NCI-H82 treated with DMSO at 0.1 percent for 48 hours (cell line): ENCODE measurements around the gene TNRC6A.
"Not testable (repeated sequence)": the region's sequence is repeated elsewhere in the genome, so short reads cannot be mapped to it uniquely, and the experiment has no call there.

ENCODE experiments used
- DNase-seq: peaks from one replicate; lab custom pipeline; 2025; ENCODE audit not compliant: unreplicated experiment; lab: John Stamatoyannopoulos, UW

The TNRC6A gene

GRCh38 chr16:24723663-24724062 lies 5.8 kb upstream of the TNRC6A start:
- DNase-seq, result no peak

DNA sequence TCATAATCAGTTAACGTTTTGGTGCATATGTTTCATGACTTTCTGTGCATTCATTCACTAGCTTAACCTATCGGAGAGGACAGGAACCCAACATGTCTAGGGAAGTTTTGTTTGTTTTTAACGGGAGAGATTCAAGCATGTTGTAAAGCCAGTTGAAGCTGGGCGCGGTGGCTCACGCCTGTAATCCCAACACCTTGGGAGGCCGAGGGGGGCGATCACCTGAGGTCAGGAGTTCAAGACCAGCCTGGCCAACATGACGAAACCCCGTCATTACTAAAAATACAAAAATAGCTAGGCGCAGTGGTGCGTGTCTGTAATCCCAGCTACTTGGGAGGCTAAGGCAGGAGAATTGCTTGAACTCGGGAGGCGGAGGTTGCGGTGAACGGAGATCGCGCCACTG lies 1.4 kb upstream of the TNRC6A start:
- DNase-seq, result no peak

DNA sequence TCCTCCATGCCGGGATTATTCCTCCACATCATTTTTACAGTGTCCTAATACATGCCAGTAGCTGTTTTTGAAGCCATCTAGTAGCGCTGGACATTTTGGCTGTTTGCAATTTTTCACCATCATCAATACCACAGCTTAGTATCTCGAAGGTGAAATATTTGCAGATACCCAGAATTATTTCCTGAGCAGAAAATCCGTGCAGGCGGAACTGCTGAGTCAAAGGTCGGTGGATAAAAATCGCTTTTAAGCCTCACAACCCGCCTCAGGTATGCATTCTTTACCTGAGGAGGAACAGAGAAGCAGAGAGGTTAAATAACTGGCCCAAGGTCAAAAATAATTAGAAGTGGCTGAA lies 584 bp upstream of the TNRC6A start:
- DNase-seq, result no peak

- DNase-seq, result no peak
Observed at GRCh38 chr16:24729951-24730815, 732 bp downstream of the TNRC6A start.

GRCh38 chr16:24730914-24731313 lies 1.5 kb downstream of the TNRC6A start:
- DNase-seq, result no peak

DNA sequence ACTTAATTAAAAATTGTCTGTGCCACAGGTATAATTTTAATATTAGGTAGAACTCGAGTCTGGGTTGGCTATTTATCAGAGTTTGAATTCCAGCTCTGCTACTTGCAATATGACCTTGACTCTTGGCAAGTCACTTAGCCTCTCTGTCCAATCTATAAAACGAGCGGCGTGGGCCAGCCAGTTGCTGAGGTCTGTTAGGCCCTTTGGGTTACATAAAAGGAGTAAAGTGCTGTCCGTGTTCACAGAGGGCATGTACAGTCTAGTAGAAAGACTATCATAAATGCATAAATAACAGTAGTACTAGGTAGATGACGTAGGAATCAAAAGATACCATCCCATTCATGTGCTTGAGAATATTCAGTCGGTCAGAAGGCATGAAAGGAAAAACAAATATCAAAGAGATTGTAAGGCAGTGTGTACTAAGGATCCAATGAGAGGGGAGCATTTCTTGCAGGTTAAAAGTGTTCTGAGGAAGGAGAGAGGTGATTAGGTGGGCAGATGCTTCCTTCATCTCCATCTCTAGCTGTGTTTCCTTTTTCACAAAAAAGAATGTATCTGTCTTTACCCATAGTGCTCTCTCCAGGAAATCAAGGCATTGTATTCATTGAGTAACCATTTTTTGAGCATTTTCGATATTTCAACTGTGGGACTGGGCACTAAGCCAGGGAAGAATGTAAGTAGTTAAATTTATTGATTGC lies 2.4 kb downstream of the TNRC6A start:
- DNase-seq, result no peak

- DNase-seq, result no peak
Observed at GRCh38 chr16:24734382-24734781, 4.9 kb downstream of the TNRC6A start.

DNA sequence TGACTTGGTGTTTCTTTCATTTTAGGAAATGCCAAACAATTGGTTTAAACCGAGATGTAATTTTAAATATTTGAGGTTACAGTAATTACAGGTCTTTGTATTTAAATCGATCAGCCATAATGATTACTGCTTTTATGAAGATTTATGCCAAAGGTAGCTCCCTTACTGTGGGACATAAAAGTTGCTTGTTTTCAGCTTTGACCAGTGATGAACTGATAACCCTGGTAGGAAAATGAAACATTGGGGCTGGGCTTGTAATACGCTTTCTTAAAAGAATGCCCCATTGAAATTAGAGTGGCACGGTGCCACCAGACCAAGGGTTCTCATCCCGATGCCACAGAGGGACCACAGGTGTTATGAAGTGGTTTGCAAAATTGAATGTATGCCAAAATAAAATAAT lies 7.3 kb downstream of the TNRC6A start:
- no peak for DNase-seq

DNA sequence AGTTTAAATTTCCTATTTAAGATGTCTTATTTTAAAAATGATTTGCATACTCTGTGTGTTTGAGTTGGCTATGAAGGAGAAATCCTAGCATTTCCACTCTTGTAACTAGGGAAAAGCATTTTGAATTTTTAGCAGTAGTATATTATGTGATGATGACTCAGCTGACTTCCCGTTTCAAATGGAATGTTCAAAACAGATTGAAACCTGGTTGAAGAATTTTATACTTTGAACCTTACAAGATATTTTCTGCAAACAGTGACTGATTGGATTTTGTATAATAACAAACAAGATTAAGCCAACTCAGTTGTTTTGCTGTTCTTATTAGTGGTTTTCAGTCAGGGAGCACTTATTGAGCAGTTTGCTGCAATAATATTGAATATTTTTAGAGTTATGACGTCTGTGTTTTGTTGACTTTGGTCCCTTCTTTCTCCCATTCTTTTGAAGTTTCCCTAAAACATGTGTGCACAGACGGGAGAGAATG lies 8.0 kb downstream of the TNRC6A start:
- no peak for DNase-seq

DNA sequence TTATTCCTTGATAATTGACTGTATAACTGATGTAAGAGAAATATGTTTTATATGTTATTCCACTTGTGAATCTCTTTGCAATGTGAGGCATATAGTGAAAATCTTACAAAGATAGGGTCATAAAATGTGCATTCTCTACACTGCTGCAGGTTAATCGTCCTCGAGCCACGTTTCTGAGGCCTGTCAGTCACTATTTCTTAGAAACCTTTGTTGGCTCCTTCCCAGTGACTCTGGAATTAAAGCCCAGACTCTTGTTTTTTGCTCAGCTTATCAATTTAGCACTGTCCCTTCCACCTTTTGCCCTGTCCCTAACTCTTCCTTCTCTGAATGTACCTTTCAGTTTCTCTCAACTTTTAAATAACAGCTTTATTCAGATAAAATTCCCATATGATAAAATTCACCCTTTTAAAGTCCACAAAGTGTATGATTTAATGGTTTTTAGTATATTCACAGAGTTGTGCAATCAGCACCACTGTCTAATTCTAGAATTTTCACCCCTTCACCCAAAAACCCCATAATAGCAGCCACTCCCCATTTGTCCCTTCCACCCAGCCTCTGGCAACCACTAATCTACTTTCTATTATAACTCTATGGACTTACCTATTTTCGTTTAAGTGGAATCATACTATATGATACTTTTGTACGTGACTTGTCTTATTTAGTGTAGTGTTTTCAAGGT lies 8.6 kb downstream of the TNRC6A start:
- no peak for DNase-seq

- no peak for DNase-seq
Observed at GRCh38 chr16:24738895-24739294, 9.4 kb downstream of the TNRC6A start.

DNA sequence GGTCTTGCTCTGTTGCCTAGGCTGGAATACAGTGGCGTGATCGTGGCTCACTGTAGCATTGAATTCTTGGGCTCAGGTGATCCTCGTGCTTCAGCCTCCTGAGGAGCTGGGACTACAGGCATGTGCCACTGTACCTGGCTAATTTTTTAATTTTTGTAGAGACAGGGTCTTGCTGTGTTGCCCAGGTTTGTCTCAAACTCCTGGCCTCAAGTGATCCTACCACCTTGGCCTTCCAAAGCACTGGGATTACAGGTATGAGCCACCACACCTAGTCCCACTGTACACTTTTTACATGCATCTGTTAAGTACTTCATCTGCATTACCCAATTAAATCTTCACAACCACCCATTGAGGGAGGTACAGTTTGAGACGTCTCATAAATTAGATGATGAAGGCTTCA lies 12.4 kb downstream of the TNRC6A start:
- no peak for DNase-seq

DNA sequence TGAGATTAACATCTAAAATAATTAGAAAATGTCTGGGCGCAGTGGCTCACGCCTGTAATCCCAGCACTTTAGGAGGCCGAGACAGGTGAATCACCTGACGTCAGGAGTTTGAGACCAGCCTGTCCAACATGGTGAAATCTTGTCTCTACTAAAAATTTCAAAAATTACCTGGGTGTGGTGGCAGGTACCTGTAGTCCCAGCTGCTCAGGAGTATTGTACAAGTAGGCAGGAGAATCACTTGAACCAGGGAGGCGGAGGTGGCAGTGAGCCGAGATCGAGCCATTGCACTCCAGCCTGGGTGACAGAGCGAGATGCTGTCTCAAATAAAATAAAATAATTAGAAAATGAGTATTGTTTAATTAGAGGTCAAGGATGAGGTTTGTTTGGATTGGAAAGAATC lies 13.2 kb downstream of the TNRC6A start:
- DNase-seq, result not testable (repeated sequence)

GRCh38 chr16:24745391-24745790 lies 15.9 kb downstream of the TNRC6A start:
- no peak for DNase-seq

DNA sequence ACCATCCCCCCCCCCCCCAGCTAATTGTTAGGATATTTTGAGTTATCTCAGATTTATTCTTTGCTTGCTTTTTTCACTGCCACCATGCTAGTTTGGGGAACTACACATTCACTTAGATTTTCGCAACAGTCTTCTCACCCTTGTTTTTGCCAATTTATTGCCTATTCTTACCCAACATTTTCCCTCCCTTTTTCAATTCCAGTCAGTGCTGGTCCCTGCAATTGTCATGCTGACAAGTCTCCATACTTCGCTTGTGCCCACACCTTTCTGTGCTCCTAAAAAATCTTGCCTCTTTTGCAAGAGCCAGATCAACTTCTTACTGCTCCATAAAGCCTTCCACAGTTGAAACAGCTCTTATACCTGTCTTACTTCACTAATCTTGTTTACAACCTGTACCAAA lies 16.3 kb downstream of the TNRC6A start:
- DNase-seq, result no peak

DNA sequence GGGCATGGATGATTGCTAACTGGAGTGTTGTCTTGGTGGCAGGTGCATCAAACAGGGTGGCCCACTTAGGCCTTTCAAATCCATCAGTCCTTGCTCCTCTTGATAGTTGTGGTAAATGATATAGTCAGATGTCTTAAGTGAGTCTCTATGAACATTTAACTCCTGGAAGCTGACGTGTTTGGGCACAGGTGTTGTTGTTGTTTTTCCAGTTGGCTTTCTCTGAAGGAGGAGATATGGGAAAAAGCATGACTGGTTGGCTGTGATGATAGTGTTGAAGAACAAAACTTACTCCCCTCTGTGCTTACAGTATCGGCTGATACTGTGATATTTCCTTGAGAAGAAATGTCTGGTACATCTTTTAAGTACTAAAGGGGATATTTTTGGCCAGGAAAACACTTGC lies 18.0 kb downstream of the TNRC6A start:
- DNase-seq, result no peak

DNA sequence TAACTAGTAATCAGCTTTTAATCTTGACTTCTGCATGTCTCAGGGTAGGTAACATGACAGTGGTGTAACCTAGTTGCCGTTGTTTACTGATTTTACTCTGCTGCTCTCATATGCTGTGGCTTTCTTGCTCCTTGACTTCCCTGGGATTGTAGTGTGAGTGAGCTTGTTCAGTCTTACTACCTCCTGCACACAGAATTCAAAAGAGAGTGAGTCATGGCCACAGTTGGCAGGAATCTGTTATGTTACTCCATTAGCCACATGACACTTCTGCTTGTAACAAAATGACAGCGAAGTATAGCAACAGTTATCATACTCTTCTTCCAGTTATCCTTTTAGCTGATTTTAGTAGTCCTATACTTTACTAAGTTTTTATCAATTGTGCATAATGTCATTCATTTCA lies 18.8 kb downstream of the TNRC6A start:
- no peak for DNase-seq

- DNase-seq, result no peak
Observed at GRCh38 chr16:24749310-24749709, 19.9 kb downstream of the TNRC6A start.

- not testable (repeated sequence) for DNase-seq
Observed at GRCh38 chr16:24749872-24750271, 20.4 kb downstream of the TNRC6A start.

GRCh38 chr16:24753000-24753399 lies 23.5 kb downstream of the TNRC6A start:
- no peak for DNase-seq

- DNase-seq, result no peak
Observed at GRCh38 chr16:24753437-24753836, 24.0 kb downstream of the TNRC6A start.

GRCh38 chr16:24754543-24754942 lies 25.1 kb downstream of the TNRC6A start:
- no peak for DNase-seq
